Right cardiac atrium (tissue), 5 donors: ENCODE results near the gene CKS1B. TPM values are rescaled to one million over a fixed set of nuclear protein-coding genes. Genes with fewer than 3 reads are reported as not detected.

Experiments used
- ATAC-seq, 2 donors: fragments of 200-7000 bp; cut with Tn5 transposase; one replicate each; pipeline versions ENCODE4 v1.8.0 to v1.9.1; 2020; ENCODE audit warnings: moderate library complexity in 2 of 2, mild to moderate bottlenecking in 1 of 2
- DNase-seq, 3 donors: peaks; one replicate each; pipeline ENCODE4 v3.0.0-alpha.2; 2020
- H3K27ac ChIP-seq: one replicate; pipeline ENCODE4 v1.5.1; 2013; ENCODE audit warnings: mild to moderate bottlenecking, low read length, control low read depth, moderate library complexity
- H3K27me3 ChIP-seq: one replicate; pipeline ENCODE4 v1.6.1; 2013; ENCODE audit not compliant: control insufficient read depth, insufficient read depth
- H3K4me1 ChIP-seq: one replicate; pipeline ENCODE4 v1.6.1; 2013; ENCODE audit warnings: low read length; ENCODE audit not compliant: control insufficient read depth, insufficient read depth
- H3K4me3 ChIP-seq: one replicate; pipeline ENCODE4 v1.5.1; 2013; ENCODE audit warnings: low read length, control low read depth
- H3K9me3 ChIP-seq: one replicate; pipeline ENCODE4 v1.6.1; 2013; ENCODE audit warnings: low read length; ENCODE audit not compliant: control insufficient read depth
- WGBS: extraction: QIAGEN DNeasy Blood & Tissue Kit; methylation state at CpG from one replicate; pipeline ENCODE4 v1.1.7; 2013; 5-methylcytosine and 5-hydroxymethylcytosine counted together
- intact Hi-C, 4 donors: fragments of 100-400 bp; cut with DNase I; formaldehyde crosslinking; loops; one replicate each; pipeline versions ENCODE4 v1.11.0 to v1.14.0; 2022 to 2023
- polyA plus RNA-seq: library from polyadenylated mRNA; stranded (reverse); fragments of 200-250 nt; gene quantifications from one replicate; pipeline ENCODE4 v1.2.3, GENCODE V29; 2013
- total RNA-seq, 4 donors: library from RNA; stranded (reverse); fragmentation: NEBNext Ultra II Directional; extraction: Animal tissue kit (Norgen Biotek cat#: 25700); gene quantifications; one replicate each; pipeline ENCODE4 v1.2.1, GENCODE V29; 2021
- donor health status: healthy with polysubstance abuse.
- donor health status: DM: no; HTN: yes; CAD: no.
- donor health status: DM: no; HTN: no; CAD: no.
- donor health status: DM: no; HTN: yes; CAD: no; lungs with severe emphysema.
- donor health status: DM: yes; HTN: yes; CAD: no.

Gene CKS1B
- total and polyA plus RNA-seq, 5 donors = 19.9 to 28.9 (median 25.4) TPM

- Histone ChIP-seq H3K27me3 (no peaks in the 10 kb centered on the region), H3K9me3 (no peaks in the 10 kb centered on the region), H3K4me1 (peaks cover 5% of the 10 kb centered on the region), H3K27ac (no peak overlapping the region), H3K4me3 (no peak overlapping the region)
- ATAC-seq (no peak), DNase-seq (peak in 2 of 3 donors; percentile 23 to 52)
- intact Hi-C loops = no loop called here
- 76% methylated on average over 16 of the region's 16 CpGs for WGBS
Observed at GRCh38 chr1:154998201-154998780, 23.8 kb downstream of the CKS1B start.

- Histone ChIP-seq H3K27me3 (no peaks in the 10 kb centered on the region), H3K4me3 (peak overlapping the region; percentile 87), H3K27ac (peak overlapping the region; percentile 30), H3K4me1 (peaks cover 5% of the 10 kb centered on the region), H3K9me3 (no peaks in the 10 kb centered on the region)
- intact Hi-C loops = no loop called here
- ATAC-seq (no peak), DNase-seq (peak; percentile 76 to 89 (median 89))
- WGBS = 11% methylated on average over 40 of the region's 40 CpGs
Observed at GRCh38 chr1:154998818-154999570, 24.5 kb downstream of the CKS1B start.

DNA sequence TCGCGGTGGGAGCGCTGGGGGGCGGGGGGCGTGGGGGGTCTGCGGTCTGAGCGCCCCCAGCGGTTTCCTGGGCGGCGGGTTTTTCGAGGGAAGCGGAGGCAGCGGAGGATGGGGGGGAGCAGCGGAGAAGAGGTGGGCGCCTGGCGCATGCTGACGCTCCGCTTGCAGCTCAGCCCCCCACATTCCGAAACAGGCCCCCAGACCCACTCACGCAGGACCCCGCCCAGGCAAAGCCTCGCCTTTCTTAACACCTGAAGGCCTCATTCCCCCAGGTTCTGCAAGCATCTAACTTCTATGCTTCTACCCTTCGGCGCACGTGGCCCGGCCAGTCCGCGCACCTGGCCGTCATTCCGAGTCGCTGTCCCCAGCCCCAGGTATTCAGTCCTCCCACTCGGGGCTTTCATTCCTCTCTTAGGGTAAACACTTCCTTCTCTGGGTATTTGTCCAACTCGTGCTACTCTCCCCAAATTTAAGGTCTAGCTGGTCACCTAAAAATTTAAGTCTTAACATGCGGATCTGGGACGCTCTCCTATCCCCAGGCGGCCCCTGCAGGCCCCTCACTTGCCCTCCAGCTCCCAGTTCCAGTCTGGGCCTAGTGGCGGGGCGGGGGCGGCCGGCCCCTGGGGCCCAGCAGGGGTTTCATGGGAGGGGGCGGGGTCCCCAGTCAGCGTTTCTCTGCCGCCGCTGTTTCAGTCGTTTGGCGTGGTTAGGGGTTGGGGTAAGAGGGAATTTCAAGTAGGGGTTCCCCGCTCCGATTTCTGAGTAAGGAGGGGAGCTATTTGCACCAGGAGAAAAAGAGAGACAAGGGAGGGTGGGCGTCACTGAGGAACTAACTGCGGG, 25.3 kb downstream of the CKS1B start:
- 1% methylated on average over 50 of the region's 50 CpGs for WGBS
- Histone ChIP-seq H3K9me3 (no peaks in the 10 kb centered on the region), H3K27me3 (no peaks in the 10 kb centered on the region), H3K4me1 (peaks cover 11% of the 10 kb centered on the region), H3K27ac (peak overlapping the region; percentile 90), H3K4me3 (peak overlapping the region; percentile 87)
- ATAC-seq (no peak), DNase-seq (peak; percentile 27 to 71 (median 58))
- intact Hi-C loops = no loop called here

DNA sequence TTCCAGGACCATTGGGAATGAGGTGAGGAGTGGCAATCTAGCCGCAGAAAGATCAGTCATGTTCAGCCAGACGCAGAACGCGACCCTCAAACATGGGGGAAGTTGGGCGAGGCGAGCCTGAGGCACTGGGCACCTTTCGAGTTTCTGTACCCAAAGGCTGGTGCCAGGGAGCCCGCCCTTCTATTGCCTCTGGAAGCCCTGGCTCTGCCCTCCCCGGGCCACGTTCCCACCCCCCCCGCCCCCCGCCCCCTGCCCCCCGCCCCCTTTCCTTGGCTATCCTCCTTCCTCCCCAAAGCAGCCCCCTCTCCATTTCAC, 25.9 kb downstream of the CKS1B start:
- DNase-seq = peak; percentile 38 to 80 (median 76)
- Histone ChIP-seq H3K27me3 (no peaks in the 10 kb centered on the region), H3K9me3 (no peaks in the 10 kb centered on the region), H3K27ac (peak overlapping the region; percentile 90), H3K4me3 (peak overlapping the region; percentile 87), H3K4me1 (peaks cover 13% of the 10 kb centered on the region)
- intact Hi-C loops = no loop called here
- no peak for ATAC-seq
- 0% methylated on average over 13 of the region's 13 CpGs for WGBS

DNA sequence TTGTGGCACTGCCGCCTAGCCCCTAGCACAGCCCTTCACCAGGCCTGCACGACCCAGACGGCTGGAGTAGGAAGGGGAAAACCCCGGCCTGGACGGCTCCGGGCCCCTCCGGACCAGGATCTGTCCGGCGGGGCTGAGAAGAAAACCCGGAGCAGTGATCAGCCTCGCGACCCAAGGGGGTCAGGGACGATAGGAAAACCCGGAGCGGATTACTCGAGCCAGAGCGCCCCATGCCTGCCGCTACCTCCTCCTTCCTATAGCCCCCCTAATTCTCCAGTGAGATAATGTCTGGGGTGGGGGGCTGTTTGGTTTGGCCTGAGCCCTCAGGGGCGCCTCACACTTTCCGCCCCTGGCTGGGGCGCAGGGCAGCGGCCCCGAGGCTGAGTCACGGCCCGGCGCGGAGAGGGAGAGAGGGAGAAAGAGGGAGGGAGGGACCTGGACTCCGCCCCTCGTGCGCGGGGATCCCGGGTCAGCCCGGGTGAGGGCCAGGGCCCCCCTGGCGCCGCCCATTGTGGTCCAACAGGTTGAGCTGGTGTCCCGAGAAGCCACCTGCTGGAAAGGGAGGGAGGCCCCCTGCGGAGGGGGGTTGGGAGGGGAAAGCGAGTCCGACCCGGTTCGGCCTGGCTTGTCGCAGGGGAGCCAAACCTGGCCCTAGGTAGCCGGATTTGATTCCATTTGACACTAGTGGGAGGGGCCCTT, 26.4 kb downstream of the CKS1B start:
- under 1% methylated on average over 43 of the region's 43 CpGs for WGBS
- Histone ChIP-seq H3K9me3 (no peaks in the 10 kb centered on the region), H3K27me3 (no peaks in the 10 kb centered on the region), H3K4me3 (peak overlapping the region; percentile 87), H3K27ac (peak overlapping the region; percentile 73), H3K4me1 (peaks cover 14% of the 10 kb centered on the region)
- peak; percentile 65 to 71 for ATAC-seq
- intact Hi-C loops = no loop called here
- peak; percentile 89 to 95 (median 93) for DNase-seq

DNA sequence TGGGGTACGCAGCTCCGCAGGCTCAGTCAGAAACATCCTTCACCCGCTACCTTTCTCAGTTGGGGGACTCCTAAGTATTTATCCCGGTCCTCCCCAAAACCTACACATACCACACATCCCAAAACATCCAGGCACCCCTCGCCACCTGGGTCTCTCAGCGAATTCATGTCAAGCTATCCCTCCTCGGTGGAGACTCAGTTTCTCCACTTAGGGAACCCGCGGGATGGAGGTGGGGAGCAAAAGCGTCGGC, 26.9 kb downstream of the CKS1B start:
- no peak for ATAC-seq
- intact Hi-C loops = no loop called here
- under 1% methylated on average over 11 of the region's 11 CpGs for WGBS
- Histone ChIP-seq H3K4me1 (peaks cover 19% of the 10 kb centered on the region), H3K4me3 (peak overlapping the region; percentile 87), H3K27ac (peak overlapping the region; percentile 73), H3K27me3 (no peaks in the 10 kb centered on the region), H3K9me3 (no peaks in the 10 kb centered on the region)
- DNase-seq = no peak

- Histone ChIP-seq H3K4me1 (peaks cover 23% of the 10 kb centered on the region), H3K27ac (peak overlapping the region; percentile 95), H3K27me3 (no peaks in the 10 kb centered on the region), H3K9me3 (no peaks in the 10 kb centered on the region), H3K4me3 (peak overlapping the region; percentile 87)
- peak; percentile 89 for ATAC-seq
- under 1% methylated on average over 33 of the region's 38 CpGs for WGBS
- peak; percentile 100 for DNase-seq
- intact Hi-C loops = no loop called here
Observed at GRCh38 chr1:155001675-155002463, 27.4 kb downstream of the CKS1B start.

DNA sequence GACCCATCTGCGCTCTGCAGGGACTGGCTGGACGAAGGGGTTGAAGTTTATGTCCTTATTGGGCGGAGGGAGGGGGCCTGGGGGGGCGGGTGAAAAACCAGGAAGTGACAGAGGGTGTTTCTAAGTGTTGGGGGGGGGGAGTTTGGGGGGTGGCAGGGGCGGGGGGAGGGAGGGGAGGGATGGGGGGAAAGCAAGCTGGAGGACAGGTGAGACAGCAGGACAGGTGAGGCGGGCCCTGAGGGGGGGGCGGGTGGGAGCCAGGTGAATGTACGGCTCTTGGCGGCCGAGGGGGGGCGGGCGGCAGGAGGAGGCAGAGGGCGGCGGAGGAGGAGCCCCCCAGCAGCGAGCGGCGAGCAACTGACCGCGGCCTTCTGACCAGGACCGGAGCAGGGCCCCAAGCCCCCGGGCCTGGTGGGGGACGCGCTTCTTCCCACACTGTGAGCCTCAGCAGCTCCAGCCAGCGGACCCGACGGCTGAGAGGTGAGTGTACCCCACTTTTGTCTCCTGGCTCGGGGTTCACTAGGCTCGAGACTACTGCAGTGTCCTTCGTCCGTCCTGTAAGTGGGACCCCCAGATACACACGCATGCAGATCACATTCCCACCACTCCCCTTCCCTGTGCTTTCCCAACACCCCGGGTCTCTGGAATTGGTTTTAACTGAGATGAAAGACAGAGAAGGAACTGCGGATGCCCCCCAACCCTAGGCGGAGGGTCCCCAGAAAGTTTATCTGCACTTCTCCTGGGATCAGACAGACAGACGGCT, 28.2 kb downstream of the CKS1B start, which contains the start of gene ZBTB7B:
ZBTB7B (plus strand) TSS at position 339 of the 763 bp plus-strand sequence. CDS start 11,859 bp downstream, outside the sequence.
- no peaks in the 10 kb centered on the region for H3K9me3 ChIP-seq
- peak within 1 kb of the TSS; percentile 98 for H3K27ac ChIP-seq
- peaks cover 23% of the 10 kb centered on the region for H3K4me1 ChIP-seq
- DNase-seq = peak; percentile 66 to 85 (median 81)
- under 1% methylated on average over 34 of the region's 35 CpGs for WGBS
- peak within 1 kb of the TSS; percentile 87 for H3K4me3 ChIP-seq
- intact Hi-C loops = no loop called here
- H3K27me3 ChIP-seq = no peaks in the 10 kb centered on the region
- ATAC-seq = peak; percentile 1 to 5

GRCh38 chr1:155003227-155003765, 28.8 kb downstream of the CKS1B start:
- no peaks in the 10 kb centered on the region for H3K27me3 ChIP-seq
- peaks cover 23% of the 10 kb centered on the region for H3K4me1 ChIP-seq
- H3K27ac ChIP-seq = peak overlapping the region; percentile 98
- intact Hi-C loops = no loop called here
- under 1% methylated on average over 37 of the region's 37 CpGs for WGBS
- H3K9me3 ChIP-seq = no peaks in the 10 kb centered on the region
- no peak for ATAC-seq
- peak overlapping the region; percentile 87 for H3K4me3 ChIP-seq
- peak in 2 of 3 donors; percentile 72 to 77 for DNase-seq
